ENCODE measurements around the gene MGRN1. TPM values are rescaled to one million over a fixed set of nuclear protein-coding genes. Genes with fewer than 3 reads are reported as not detected.

The MGRN1 gene
- total RNA-seq, 6 donors from 2014 or later, result 49.0 to 148 (median 99.1) TPM

DNA sequence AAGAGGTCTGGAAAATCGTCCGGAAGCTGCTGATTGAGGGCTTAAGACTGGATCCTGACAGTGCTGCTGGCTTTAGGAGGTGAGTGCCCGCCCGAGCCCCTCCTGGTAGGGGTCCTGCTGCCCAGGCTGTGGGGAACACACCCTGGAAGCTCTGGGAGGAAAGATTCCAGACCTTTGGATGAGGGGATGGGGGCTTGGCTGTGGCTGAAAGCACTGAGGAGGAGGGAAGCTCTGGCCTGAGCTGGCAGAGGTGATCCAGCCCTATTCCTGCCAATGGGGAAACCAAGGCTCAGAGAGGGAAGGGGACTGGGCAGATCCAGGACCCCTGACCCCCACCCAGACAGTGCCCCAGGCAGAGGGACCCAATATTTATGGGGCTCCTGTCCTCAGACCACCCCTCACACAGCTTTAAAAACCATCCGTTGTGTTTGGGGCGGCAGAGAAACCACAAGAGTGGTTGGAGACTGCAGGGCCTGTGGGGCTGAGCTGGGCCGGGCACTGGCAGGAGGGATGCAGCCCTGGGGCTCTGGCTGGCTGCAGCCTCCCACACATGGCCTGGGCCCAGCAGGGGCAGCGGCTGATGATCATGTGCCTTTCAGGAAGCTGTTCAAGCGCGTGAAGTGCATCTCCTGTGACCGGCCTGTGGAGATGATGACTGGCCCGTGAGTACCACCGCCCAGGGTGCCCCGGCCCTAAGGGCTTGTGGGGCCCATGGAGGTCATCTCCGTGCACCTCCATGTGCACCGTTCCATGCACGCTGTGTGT, 32.7 kb upstream of the MGRN1 start:
- WGBS, 2 donors, result 83 to 89% methylated on average over 8 to 17 of the region's 17 CpGs
- Histone ChIP-seq H3K4me1 (no peaks in the 10 kb centered on the region), H3K27me3 (no peaks in the 10 kb centered on the region), H3K36me3 (no peaks in the 10 kb centered on the region), H3K27ac (no peak overlapping the region), H3K4me3 (no peak overlapping the region), H3K9me3 (peaks cover 0 to 5% (median 2%) of the 10 kb centered on the region in 4 donors)
- peak in 1 of 2 donors; percentile 74 for DNase-seq
- ATAC-seq (ENCODE audit: low FRiP score in 2 of 2), result peak in 1 of 2 donors; percentile 10
- no peak for TF ChIP-seq POLR2AphosphoS5 (IDR thresholded peaks at IDR 0.05)
- TF ChIP-seq POLR2A (IDR thresholded peaks at IDR 0.05), result no peak
- TF ChIP-seq EP300 (IDR thresholded peaks at IDR 0.05), result no peak
- TF ChIP-seq, protein P1, sequence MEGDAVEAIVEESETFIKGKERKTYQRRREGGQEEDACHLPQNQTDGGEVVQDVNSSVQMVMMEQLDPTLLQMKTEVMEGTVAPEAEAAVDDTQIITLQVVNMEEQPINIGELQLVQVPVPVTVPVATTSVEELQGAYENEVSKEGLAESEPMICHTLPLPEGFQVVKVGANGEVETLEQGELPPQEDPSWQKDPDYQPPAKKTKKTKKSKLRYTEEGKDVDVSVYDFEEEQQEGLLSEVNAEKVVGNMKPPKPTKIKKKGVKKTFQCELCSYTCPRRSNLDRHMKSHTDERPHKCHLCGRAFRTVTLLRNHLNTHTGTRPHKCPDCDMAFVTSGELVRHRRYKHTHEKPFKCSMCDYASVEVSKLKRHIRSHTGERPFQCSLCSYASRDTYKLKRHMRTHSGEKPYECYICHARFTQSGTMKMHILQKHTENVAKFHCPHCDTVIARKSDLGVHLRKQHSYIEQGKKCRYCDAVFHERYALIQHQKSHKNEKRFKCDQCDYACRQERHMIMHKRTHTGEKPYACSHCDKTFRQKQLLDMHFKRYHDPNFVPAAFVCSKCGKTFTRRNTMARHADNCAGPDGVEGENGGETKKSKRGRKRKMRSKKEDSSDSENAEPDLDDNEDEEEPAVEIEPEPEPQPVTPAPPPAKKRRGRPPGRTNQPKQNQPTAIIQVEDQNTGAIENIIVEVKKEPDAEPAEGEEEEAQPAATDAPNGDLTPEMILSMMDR (IDR thresholded peaks at IDR 0.05), result no peak

DNA sequence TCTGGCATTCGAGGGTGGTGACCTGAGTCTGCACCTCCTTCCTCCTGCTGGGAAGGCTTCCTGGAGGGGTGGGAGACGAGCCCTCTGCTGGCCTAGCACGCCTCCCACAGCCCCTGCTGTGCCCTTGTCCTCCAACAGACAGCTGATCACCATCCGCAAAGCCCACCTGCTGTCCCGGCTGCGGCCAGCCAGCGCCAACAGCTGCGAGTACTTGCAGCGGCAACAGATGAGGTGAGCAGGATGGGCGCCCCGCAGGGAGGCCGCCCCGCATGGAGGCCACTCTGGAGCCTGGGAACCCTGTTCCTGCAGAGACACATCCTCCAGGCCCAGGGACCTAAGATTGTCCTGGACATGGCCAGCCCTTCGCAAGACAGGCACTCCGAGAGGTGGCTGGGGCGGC, 31.5 kb upstream of the MGRN1 start:
- ATAC-seq (ENCODE audit: low FRiP score in 2 of 2) (no peak), DNase-seq (peak in 1 of 2 donors; percentile 82)
- H3K27ac ChIP-seq, result no peak overlapping the region
- H3K4me1 ChIP-seq, result no peaks in the 10 kb centered on the region
- no peak overlapping the region for H3K4me3 ChIP-seq
- no peaks in the 10 kb centered on the region for H3K27me3 ChIP-seq
- TF ChIP-seq, protein P1 (IDR thresholded peaks at IDR 0.05), result no peak
- TF ChIP-seq EP300 (IDR thresholded peaks at IDR 0.05), result no peak
- 65 to 79% methylated on average over 4 to 16 of the region's 16 CpGs for WGBS, 2 donors
- peaks cover 0 to 3% (median 2%) of the 10 kb centered on the region in 4 donors for H3K9me3 ChIP-seq
- H3K36me3 ChIP-seq, result no peaks in the 10 kb centered on the region

DNA sequence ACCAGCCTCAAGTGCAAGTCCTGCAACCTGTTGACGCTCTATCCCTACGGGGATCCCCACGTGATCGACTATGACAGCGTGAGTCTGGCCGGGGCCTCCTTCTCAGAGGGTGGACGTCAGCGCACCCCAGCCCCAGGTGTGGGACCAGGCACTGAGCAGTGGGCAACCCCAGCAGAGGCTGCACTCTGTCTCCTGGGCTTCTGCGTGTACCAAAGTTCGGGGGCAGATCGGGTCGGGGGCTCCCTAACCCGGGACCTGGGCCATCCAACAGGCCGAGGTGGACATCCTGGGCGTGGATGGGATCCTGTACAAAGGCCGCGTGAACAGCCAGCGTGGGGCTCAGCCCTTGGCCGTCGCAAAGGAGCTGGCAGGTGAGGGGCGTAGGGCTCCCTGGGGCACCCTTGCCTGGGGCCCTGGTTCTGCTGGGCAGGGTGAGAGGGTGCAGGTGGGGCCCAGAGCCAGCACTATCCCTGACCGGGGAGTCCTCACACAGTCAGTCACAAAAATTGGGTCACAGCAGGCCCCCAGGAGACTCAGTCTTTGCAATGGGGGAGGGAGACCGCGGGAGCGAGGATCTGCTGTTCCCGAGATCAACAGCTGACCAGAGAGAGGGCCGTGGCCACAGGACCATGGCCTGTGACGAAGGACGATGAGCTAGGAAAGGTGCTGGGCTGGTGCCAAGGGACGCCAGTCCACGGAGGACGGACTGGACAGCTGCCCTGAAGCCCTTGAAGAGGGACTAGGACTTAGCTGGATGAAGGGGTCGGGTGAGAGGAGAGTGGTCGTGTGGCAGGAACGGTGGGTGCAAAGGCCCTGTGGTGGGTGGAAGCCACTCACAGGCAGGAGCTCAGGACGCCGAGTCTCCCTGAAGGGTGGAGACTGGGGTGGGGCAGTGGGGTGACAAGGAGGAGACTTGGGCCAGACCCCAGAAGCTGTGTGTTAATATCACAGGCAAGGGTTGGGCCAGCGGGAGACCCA, 29.9 kb upstream of the MGRN1 start:
- DNase-seq, result peak in 1 of 2 donors; percentile 62
- H3K4me3 ChIP-seq, result no peak overlapping the region
- no peaks in the 10 kb centered on the region for H3K27me3 ChIP-seq
- 91 to 92% methylated on average over 17 to 29 of the region's 38 CpGs for WGBS, 2 donors
- H3K36me3 ChIP-seq, result no peaks in the 10 kb centered on the region
- no peaks in the 10 kb centered on the region for H3K9me3 ChIP-seq
- H3K27ac ChIP-seq, result no peak overlapping the region
- no peak for TF ChIP-seq POLR2AphosphoS5 (IDR thresholded peaks at IDR 0.05)
- TF ChIP-seq POLR2A (IDR thresholded peaks at IDR 0.05), result no peak
- TF ChIP-seq, protein P1 (IDR thresholded peaks at IDR 0.05), result no peak
- no peak for ATAC-seq (ENCODE audit: low FRiP score in 2 of 2)
- no peaks in the 10 kb centered on the region for H3K4me1 ChIP-seq

DNA sequence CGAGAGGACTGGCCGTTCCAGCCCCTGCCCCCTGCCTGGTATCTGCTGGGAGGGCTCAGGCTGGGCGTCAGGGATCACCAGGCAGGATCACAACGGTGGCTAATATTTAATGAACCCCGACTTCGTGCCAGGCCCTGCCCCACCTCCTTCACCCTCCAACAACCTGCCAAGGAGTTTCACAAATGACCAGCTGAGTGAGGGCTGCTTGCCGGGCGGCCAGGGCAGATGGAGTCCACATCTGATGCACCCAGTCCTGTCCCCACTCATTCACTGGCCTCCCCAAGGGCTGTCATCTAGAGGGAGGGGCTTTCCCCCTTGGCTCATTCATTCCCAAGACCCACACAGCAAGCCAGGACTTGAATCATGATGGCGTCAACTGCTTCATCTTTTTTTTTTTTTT, 27.5 kb upstream of the MGRN1 start:
- Histone ChIP-seq H3K27me3 (no peaks in the 10 kb centered on the region), H3K4me3 (no peak overlapping the region), H3K27ac (no peak overlapping the region), H3K9me3 (no peaks in the 10 kb centered on the region), H3K4me1 (peaks cover 0 to 10% (median 8%) of the 10 kb centered on the region in 4 donors), H3K36me3 (no peaks in the 10 kb centered on the region)
- DNase-seq, result peak; percentile 35 to 55
- WGBS, 2 donors, result 34 to 56% methylated on average over 3 to 8 of the region's 9 CpGs
- TF ChIP-seq, protein P1 (IDR thresholded peaks at IDR 0.05), result no peak
- TF ChIP-seq EP300 (IDR thresholded peaks at IDR 0.05) (no peak), POLR2A (IDR thresholded peaks at IDR 0.05) (no peak), POLR2AphosphoS5 (IDR thresholded peaks at IDR 0.05) (no peak)
- peak in 1 of 2 donors; percentile 40 for ATAC-seq (ENCODE audit: low FRiP score in 2 of 2)

Data from upper lobe of left lung (tissue), 6 donors.